ENCODE results near the gene PHF1.
"Not testable (repeated sequence)": the region's sequence is repeated elsewhere in the genome, so short reads cannot be mapped to it uniquely, and the experiment has no call there.

PHF1 gene

DNA sequence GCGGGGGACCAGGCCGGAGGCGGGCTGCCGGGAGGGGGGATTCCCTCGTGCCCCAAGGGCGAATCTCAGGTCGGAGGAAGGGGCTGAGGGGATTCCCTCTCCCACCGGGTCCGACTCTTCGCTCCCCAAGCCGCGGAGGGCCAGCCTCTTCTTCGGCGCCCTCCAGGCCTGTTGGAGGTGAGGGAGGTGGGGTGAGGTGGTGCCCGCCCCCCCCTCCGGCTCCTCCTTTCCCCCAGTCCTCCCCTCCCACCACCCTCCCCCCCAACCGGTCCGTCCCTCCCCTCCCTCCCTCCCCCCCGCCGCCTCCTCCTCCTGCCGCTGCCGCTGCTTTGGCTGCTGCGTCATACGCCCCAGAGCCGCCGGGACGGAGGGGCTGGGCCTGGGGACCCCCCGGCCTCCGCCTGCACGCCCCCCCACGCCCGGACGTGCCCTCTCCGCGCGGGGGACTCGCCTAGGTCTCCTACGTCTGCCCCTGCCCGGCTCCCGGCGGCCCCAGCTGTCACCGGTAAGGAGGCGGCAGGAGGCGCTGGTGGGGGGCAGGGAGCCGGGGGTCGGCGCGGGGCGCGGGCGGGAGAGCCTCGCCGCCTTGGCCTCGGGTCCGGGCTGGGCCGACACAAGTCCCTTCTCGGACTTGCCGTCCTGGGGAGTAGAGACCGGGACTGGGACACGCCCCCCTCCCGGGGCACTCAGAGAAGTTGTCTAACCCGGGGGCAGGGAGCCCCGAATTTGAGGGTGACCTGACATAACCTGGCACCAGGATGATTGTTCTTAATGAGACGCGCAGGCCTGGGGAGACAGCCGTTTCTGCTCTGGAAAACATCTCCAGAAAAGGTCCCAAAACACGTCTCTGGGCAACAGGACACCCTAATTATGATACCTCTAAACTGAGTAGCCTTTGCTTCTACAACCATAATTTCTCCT, at the start of gene PHF1:
PHF1 (plus strand) TSS at position 304 of the 921 bp plus-strand sequence. CDS start 1,250 bp downstream, outside the sequence.
- DNase-seq (ENCODE audit: low spot score) = peak; percentile 81

DNA sequence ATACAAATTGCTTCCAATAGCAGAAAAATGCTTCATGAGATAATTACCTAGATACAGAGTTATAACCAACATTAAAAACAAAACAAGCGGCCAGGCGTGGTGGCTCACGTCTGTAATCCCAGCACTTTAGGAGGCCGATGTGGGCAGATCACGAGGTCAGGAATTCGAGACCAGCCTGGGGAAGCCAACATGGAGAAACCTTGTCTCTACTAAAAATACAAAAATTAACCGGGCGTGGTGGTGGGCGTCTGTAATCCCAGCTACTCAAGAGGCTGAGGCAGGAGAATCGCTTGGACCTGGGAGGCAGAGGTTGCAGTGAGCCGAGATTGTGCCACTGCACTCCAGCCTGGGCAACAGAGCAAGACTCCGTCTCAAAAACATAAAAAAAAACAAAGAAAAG, 47.3 kb upstream of the PHF1 start:
- not testable (repeated sequence) for DNase-seq (ENCODE audit: low spot score)

DNA sequence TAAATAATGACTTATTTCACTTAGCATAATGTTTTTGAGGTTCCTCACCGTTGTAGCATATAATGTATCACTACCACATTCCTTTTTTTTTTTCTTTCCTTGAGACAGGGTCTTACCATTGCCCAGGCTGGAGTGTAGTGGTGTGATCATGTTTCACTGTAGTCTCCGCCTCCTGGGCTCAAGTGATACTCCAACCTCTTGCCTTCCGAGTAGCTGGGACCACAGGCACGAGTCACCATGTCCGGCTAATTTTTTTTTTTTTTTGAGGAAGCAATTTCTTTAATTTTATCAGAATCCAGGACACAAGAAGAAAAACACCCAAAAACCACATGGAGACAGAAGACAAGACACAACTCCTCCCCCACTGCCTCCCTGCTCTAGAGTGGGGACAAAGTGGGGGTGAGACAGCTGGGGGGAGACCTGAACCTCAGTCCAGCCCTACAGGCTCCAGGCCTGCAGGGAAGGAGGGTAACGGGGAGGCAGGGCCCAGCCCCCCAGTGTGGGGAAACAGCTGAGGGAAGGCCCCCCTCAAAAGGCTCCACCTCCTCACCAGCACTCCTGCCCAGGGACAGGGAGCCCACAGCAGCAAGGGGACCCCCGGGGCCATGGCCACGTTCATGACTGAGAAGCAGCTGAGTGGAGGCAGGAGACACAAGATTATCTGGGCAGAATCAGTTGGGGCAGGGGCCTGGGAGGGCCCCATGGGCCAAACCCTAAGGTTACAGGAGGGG, 46.2 kb upstream of the PHF1 start:
- peak; percentile 64 for DNase-seq (ENCODE audit: low spot score)

DNA sequence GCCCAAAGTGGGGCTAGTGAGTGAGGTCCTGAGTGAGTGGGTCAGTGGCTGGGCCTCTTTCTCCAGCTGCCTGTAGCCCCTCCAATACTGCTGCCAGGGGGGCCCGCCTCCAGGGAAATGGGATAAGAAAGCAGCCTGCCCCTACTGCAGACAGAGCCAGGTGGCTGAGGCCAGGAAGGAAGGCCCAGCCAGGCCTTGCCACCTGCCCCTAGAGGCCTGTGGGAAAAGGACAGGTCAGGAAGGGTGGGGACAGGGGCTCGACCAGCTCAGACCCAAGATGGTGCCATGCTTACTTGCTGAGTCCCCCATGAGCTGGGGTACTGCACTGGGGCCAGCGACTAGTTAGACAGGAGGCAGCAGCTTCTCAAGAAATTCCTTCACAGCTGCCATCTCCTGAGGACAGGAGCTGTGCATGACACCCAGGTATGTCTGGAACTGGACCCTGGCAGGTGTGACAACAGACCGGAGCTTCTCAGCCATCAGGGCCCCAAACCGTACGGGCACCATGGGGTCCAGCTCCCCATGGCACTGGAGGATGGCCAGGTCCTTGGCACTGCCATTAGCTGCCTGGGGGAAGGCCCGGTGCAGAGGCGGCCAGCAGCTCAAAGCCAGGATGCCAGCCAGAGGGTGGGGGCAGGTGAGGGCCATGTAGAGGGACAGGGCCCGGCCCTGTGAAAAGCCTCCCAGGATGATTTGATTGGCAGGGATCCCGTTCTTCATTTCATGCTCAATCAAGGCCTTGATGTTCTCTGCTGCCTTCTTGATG, 45.4 kb upstream of the PHF1 start:
- not testable (repeated sequence) for DNase-seq (ENCODE audit: low spot score)

DNA sequence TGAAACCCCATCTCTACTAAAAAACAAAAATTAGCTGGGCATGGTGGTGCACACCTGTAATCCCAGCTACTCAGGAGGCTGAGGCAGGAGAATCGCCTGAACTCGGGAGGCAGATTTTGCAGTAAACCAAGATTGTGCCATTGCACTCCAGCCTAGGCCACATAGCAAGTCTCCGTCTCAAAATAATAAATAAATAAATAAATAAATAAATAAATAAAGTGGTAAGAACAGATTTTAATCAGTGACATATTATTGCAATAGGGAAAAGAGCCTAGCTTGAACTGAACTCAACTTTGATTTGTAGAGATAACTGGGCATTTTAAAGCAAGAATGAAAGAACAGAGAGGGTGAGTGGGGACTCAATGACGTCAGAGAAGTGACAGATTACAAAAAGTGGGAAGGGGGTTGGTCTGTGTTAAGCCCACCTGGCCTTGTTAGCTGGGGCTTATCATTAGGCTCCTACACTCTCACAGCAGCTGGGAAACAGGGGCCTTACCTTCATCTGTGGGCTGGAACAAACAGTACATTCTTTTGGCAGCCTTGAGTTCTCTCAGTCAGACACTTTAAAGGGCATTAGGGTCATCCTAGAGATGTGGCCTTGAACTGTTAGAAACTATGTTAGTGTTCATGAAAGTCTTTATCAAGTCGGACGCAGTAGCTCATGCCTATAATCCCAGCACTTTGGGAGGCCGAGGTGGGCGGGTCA, 43.7 kb upstream of the PHF1 start:
- DNase-seq (ENCODE audit: low spot score) = no peak

DNA sequence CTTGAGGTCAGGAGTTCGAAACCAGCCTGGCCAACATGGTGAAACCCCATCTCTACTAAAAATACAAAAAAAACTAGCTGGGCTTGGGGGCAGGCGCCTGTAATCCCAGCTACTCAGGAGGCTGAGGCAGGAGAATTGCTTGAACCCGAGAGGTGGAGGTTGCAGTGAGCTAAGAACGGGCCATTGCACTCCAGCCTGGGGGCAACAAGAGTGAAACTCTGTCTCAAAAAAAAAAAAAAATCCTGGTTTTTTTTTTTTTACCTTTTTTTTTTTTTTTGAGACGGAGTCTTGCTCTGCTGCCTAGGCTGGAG, 43.1 kb upstream of the PHF1 start:
- not testable (repeated sequence) for DNase-seq (ENCODE audit: low spot score)

DNA sequence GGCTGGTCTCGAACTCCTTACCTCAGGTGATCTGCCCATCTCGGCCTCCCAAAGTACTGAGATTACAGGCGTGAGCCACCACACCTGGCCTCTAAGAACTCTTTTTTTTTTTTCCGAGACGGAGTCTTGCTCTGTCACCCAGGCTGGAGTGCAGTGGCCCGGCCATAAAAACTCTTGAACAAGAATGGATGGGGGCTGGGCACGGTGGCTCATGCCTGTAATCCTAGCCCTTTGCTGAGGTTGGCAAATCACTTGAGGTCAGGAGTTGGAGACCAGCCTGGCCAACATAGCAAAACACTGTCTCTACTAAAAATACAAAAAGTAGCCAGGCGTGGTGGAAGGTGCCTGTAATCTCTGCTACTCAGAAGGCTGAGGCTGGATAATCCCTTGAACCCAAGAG, 38.9 kb upstream of the PHF1 start:
- not testable (repeated sequence) for DNase-seq (ENCODE audit: low spot score)

DNA sequence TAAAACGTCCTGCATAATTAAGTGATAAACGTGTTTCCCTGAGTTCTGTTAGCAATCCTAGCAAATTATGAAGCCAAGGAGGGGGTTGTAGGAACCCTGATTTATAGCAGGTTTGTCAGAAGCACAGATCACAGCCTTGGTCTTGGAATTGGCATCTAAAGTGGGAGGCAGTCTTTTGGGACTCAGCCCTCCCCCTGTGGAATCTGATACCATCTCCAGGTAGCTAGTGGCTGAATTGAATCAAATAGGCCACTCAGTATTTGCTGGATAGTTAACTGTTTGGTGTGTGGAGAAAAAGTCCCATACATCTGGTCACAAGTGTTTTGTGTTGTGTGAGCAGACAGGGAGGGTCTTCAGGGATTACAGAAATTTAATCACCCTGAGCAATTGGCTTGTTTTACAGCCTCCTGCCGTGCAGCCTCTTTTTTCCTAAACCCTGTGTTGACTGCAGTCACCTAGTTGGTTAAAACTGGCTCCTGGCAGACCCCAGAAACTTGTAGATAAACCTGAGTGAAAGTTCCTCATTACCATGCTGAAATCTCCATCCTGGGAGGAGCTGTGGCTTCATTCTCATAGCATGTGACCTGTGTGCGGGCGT, 38.2 kb upstream of the PHF1 start:
- DNase-seq (ENCODE audit: low spot score) = no peak

DNA sequence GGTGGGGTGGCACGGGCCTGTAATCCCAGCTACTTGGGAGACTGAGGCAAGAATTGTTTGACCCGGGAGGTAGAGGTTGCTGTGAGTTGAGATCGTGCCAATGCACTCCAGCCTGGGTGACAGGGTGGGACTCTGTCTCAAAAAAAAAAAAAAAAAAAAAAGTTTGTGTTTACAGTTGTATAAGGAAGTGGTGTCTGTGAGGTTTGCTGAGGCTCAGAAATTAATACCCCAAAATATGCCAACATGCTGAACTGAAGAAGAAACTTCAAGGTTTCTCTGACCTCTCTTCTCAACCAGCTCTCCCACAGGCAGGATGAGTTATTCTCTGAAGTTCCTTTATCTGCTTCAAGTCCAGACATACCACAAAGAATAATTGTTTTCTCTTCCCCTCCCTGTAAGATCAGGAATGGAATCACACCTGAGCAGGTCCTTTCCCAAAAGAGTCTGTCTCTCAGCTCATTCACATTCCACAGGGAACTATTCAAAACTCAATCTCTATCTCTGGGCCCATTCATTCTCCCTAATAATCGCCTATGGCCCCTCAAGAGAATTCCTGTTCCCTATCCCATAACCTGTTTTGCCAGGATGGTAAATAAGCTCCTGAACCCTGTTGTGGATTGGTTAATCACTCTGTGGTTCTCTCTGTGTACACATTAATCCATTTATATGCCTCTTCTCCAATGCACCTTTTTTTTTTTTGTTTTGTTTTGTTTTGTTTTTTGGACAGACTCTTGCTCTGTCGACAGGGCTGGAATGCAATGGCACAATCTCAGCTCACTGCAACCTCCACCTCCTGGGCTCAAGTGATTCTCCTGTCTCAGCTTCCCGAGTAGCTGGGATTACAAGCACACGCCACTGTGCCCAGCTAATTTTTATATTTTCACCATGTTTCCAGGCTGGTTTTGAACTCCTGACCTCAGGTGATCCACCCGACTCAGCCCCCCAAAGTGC, 36.6 kb upstream of the PHF1 start:
- no peak for DNase-seq (ENCODE audit: low spot score)

DNA sequence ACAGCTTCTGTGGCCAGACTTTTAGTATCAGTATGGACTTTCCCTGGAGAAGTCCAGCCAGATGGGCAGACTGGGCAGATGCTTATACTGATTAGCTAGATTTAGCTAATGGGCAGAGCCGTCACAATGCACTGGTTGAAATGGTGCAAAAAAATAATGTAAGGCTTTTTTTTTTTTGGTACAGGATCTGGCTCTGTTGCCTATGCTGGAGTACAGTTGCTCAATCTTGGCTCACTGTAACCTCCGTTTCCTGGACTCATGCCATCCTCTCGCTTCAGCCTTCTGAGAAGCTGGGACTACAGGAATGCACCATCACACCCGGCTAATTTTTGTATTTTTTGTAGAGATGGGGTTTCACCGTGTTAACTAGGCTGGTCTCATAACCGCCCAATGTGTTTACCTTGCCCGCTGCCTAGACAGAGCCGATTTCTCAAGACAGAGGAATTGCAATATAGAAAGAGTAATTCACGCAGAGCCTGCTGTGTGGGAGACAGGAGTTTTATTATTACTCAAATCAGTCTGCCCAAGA, 35.6 kb upstream of the PHF1 start:
- DNase-seq (ENCODE audit: low spot score) = peak; percentile 67

DNA sequence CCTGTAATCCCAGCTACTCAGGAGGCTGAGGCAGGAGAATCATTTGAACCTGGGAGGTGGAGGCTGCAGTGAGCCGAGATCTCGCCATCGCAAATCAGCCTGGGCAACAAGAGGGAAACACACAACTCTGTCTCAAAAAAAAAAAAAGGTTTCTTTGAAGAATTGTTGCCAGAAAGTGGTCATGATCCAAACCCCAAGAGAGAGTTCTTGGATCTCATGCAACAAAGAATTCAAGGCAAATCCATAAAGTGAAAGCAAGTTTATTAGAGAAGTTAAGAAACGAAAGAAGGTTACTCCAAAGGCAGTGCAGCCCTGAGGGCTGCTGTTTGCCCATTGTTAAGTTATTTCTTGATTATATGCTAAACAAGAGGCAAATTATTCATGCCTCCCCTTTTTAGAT, 33.6 kb upstream of the PHF1 start:
- no peak for DNase-seq (ENCODE audit: low spot score)

DNA sequence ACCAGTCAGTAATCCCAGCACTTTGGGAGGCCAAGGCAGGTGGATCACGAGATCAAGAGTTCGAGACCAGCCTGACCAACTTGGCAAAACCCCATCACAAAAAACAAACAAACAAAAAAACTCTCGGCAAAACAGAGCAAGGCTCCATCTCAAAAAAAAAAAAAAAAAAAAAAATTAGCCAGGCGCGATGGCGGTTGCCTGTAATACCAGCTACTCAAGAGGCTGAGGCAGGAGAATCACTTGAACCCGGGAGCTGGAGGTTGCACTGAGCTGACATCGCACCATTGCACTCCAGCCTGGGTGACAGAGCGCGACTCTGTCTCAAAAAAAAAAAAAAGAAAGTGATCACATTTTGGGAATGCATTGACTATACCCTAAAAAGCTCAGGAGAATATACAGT, 31.6 kb upstream of the PHF1 start:
- DNase-seq (ENCODE audit: low spot score) = not testable (repeated sequence)

DNA sequence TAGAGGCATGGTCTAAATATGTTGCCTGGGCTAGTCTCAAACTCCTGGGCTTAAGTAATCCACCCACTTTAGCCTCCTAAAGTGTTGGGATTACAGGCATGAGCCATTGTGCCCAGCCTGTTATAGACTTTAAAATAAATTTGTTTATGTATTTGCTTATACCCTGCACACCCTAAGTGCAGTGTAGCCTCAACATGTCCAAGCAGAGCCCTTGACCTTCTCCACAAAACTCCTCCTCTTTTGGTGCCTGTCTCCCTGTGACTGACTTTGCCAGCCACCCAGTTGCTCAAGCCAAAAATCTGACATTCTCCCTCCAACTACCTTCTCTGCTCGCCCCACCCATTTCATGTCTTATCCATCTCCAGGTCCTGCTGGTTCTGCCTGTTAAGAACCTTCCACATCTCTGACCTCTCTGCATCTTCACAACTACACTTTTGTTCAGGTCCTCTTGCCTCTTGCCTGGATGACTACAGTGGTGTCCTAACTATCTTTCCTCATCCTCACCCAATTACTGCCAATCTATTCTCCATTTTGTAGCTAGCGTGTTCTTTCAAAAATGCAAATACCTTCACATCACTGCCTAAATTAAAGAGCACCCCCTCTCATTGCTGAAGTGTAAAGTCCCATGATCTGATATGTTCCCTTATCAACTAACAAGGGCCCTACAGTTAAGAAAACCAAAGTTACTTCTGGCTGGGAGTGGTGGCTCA, 30.4 kb upstream of the PHF1 start:
- DNase-seq (ENCODE audit: low spot score) = no peak

DNA sequence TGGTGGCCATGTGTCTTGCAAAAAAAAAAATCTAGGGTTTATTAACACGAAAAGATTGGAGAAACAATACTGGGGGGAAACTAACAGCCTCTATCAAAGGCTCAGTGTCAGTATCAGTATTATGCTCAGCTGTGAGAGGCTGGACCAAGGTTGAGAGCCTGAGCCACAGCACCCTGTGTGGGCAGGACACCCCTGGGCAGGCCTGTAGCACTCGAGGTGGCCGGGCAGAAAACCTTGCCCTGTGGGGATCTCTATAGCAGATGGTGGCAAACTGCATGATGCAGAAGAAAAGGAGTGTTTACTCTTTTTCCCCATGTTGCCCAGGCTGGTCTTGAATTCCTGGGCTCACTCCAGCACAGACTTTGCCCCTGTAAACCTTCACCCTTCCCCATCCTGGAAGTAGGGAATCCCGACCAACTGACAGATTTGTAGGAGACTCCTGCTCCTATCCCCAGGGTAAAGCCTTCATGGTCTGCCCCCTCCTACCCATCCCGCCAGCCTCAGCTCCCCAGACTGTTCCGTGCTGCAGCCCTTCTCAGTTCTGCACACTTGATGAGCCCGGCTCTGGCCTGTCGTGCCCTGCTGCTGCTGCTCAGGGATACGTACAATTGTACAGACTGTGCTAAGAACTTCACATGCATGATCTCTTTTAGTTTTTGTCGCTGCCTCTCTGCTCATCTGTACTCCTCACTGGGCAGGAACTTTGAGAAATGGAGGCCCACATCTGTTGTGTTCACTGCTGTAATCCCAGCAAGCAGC, 27.2 kb upstream of the PHF1 start:
- no peak for DNase-seq (ENCODE audit: low spot score)

DNA sequence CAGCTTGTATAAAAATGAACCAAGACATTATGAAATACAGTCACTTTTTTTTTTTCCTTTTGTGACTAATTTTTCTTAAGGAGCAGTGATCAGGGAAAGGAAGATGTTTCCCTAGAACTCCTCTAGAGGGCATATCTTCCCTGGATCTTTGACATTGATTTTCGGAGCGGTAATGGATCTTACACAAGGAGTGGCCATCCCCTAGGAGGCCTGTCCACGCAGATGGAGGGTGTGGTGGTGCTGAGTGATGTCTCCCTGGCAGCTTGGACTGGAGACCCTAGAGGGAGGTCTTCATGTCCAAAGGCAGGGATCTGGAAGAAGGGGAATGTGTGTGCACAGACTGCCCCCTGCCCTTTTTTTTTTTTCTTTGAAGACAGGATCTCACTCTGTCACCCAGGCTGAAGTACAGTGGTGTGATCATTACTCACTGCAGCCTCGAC, 26.2 kb upstream of the PHF1 start:
- DNase-seq (ENCODE audit: low spot score) = peak; percentile 58

DNA sequence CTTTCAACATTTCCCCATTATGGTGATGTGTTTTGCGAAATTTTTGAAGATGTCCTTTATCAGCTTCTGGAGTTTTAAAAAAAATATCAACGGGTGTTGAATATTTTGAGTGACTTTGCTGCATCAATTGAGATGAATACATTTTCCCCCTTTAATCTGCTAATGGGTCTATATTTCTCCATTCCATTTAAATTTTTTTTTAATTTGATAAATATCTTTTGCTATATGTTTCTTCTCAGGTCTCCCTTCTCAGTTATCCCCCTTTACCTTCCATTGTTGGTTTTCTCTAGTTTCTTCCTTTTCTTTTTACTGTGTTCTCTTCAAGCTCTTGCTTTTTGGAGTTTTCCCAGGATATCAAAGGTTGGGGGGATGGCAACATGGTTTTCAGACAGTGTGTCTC, 20.6 kb upstream of the PHF1 start:
- no peak for DNase-seq (ENCODE audit: low spot score)

DNA sequence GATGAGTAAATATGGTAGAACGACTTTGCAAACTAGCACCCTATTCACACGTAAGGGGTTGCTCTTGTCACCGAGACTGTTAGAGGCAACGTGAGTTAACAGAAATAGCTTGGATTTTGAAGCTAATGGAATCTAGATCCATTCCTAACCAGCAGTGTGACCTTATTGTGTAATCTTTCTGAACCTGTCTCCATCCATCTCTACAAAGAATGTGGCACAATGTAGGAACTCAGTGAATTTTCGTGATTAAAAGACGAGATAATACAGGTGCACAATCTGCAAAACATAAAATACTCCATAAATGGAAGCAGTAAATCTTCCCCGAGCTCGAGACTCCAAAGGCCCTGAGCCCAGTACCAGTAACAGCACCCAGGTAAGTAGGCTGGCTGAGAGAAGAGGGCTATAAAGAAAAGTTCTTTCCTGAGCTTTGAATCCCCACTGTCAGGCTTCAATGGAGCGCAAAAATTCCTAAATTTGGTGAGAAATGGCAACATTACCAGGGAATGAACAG, 20.0 kb upstream of the PHF1 start:
- no peak for DNase-seq (ENCODE audit: low spot score)

DNA sequence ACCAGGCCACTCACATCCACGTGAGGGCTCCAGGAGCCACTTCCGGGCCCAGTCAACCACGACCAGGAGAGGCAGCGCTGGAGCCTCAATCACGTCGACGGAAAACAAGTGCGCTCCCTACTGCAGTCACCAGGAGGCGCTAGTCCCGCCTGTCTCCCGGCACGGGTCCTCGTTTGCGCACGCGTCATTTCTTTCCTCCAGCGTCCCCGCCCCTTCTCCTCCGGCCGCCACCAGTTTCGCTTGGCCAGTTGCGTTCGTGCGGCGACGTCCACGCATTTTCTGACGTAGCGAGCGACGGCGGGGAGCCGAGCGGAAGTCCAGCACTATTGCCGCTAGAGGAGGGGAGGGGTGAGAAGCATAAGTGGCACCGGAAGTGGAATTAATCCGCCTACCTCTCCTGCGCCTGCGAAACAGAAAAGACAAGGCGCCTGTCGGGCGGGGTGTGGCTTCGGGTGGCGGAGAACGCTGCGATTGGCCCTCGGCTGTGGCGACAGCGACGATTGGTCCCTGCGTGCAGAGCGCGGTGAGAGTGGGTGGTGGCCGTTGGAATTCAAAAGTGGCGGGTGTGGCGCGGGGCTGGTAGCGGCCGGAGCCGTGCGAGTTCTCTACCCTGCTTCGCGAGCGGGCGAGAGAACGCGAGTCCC, 19.4 kb upstream of the PHF1 start, which contains the start of gene KIFC1:
KIFC1 (plus strand) TSS at position 546 of the 644 bp plus-strand sequence. CDS start 163 bp downstream, outside the sequence.
- DNase-seq (ENCODE audit: low spot score) = peak; percentile 100
